ENCODE measurements around the gene CDH18.
"Not testable (repeated sequence)": the region's sequence is repeated elsewhere in the genome, so short reads cannot be mapped to it uniquely, and the experiment has no call there.

The CDH18 gene

GRCh38 chr5:19855931-19856330 is 132.1 kb downstream of the CDH18 start:
- DNase-seq: no peak

- DNase-seq: no peak
Observed at GRCh38 chr5:19855453-19855852, 132.5 kb downstream of the CDH18 start.

GRCh38 chr5:19855031-19855430 is 133.0 kb downstream of the CDH18 start:
- no peak for DNase-seq

GRCh38 chr5:19853616-19854240 is 134.3 kb downstream of the CDH18 start:
- no peak for DNase-seq

GRCh38 chr5:19837536-19838174 is 150.3 kb downstream of the CDH18 start:
- no peak for DNase-seq

- DNase-seq: no peak
Observed at GRCh38 chr5:19835442-19835841, 152.6 kb downstream of the CDH18 start.

GRCh38 chr5:19812720-19813119 is 175.3 kb downstream of the CDH18 start:
- not testable (repeated sequence) for DNase-seq

GRCh38 chr5:19806756-19807155 is 181.2 kb downstream of the CDH18 start:
- DNase-seq: no peak

- DNase-seq: peak; percentile 11
Observed at GRCh38 chr5:19802686-19803085, 185.3 kb downstream of the CDH18 start.

GRCh38 chr5:19795218-19795617 is 192.8 kb downstream of the CDH18 start:
- no peak for DNase-seq

GRCh38 chr5:19790829-19791466 is 197.1 kb downstream of the CDH18 start:
- DNase-seq: no peak

GRCh38 chr5:19782566-19782965 is 205.4 kb downstream of the CDH18 start:
- DNase-seq: no peak

- DNase-seq: no peak
Observed at GRCh38 chr5:19777363-19777762, 210.6 kb downstream of the CDH18 start.

GRCh38 chr5:19776886-19777285 is 211.1 kb downstream of the CDH18 start:
- not testable (repeated sequence) for DNase-seq

GRCh38 chr5:19771174-19771835 is 216.7 kb downstream of the CDH18 start:
- DNase-seq: no peak

GRCh38 chr5:19770396-19770795 is 217.6 kb downstream of the CDH18 start:
- DNase-seq: no peak

- DNase-seq: no peak
Observed at GRCh38 chr5:19767987-19768386, 220.0 kb downstream of the CDH18 start.

- DNase-seq: no peak
Observed at GRCh38 chr5:19753579-19753978, 234.4 kb downstream of the CDH18 start.

GRCh38 chr5:19751326-19751725 is 236.7 kb downstream of the CDH18 start:
- DNase-seq: no peak

- no peak for DNase-seq
Observed at GRCh38 chr5:19745247-19745646, 242.8 kb downstream of the CDH18 start.

GRCh38 chr5:19739671-19740070 is 248.3 kb downstream of the CDH18 start:
- DNase-seq: peak; percentile 21

GRCh38 chr5:19734776-19735175 is 253.2 kb downstream of the CDH18 start:
- DNase-seq: no peak

- DNase-seq: no peak
Observed at GRCh38 chr5:19733612-19734495, 254.1 kb downstream of the CDH18 start.

Measured in retina (tissue), 1 donor.